Measurements from ENCODE around the gene AHI1. TPM values are rescaled to one million over a fixed set of nuclear protein-coding genes. Genes with fewer than 3 reads are reported as not detected.
A peak's percentile ranks its signal among the peaks of the same experiment; 100 is the strongest.

The AHI1 gene
- total RNA-seq, 2 donors from 2014 or later, result 18.0 to 37.9 TPM

DNA sequence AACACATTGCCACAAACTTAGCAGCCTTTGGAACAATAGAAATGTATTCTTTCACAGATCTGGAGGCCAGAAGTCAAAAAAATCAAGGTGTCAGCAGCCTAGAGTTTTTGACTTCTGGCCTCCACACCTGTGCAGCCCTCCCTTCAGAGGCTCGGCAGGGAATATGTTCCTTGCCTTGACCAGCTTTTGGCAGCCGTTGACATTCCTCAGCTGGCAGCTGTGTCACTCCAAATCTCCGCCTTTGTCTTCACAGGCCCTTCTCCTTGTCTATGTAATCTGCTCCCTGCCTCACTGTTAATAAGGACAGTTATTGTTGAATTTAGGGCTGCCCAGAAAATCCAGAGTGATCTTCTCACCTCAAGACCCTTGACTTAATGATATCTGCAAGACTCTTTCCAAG is 17.2 kb upstream of the AHI1 start:
- Histone ChIP-seq H3K27ac (no peak overlapping the region), H3K36me3 (no peaks in the 10 kb centered on the region), H3K9me3 (no peaks in the 10 kb centered on the region), H3K27me3 (replicated peaks; ENCODE audit: insufficient read depth) (no peaks in the 10 kb centered on the region), H3K4me1 (replicated peaks) (no peaks in the 10 kb centered on the region), H3K4me3 (no peak overlapping the region)
- intact Hi-C loops (cut with DNase I), result no loop called here
- DNase-seq (ENCODE audit: low spot score), result no peak
- WGBS, result 56% methylated on average over 3 of the region's 3 CpGs
- TF ChIP-seq, protein P1, sequence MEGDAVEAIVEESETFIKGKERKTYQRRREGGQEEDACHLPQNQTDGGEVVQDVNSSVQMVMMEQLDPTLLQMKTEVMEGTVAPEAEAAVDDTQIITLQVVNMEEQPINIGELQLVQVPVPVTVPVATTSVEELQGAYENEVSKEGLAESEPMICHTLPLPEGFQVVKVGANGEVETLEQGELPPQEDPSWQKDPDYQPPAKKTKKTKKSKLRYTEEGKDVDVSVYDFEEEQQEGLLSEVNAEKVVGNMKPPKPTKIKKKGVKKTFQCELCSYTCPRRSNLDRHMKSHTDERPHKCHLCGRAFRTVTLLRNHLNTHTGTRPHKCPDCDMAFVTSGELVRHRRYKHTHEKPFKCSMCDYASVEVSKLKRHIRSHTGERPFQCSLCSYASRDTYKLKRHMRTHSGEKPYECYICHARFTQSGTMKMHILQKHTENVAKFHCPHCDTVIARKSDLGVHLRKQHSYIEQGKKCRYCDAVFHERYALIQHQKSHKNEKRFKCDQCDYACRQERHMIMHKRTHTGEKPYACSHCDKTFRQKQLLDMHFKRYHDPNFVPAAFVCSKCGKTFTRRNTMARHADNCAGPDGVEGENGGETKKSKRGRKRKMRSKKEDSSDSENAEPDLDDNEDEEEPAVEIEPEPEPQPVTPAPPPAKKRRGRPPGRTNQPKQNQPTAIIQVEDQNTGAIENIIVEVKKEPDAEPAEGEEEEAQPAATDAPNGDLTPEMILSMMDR (IDR thresholded peaks at IDR 0.05), result no peak
- TF ChIP-seq POLR2A (IDR thresholded peaks at IDR 0.05) (no peak), POLR2AphosphoS5 (IDR thresholded peaks at IDR 0.05) (no peak)

DNA sequence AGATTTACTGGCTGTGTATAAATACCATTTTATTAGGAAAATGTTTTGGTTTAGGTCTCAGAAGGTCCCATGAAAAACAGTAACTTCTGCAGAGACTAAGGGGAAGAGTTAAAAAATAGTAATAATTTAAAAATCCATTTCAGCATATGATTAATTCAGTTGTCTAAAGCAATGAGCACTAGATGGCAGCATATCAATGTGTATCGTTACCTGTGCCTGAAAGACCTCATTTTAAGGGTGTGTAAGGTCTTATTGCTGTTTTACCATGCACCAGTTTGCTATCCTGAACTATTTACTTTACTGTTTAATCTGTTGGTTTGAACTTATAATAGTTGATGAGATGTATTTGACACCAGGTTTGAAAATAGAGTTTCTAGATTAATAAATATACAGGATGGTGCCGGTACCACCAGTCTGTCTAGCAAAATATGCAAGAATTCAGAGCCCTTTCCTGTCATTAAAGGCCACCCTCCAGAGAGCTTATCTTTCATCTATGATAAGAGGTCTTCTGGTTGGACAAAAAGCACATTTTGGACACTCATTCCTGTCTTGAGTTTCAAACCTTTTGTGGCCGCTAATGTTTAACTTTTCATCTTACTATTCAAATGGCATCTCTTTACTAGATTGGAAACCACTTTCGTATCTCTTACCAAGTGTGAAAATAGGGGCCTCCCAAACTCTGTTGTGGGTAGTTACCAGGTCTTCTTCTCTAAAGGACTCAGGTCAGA is 8.9 kb upstream of the AHI1 start:
- DNase-seq (ENCODE audit: low spot score), result peak; percentile 25
- TF ChIP-seq, protein P1 (IDR thresholded peaks at IDR 0.05), result peak; percentile 25 to 77 (median 56)
- TF ChIP-seq POLR2AphosphoS5 (IDR thresholded peaks at IDR 0.05) (peak; percentile 34), POLR2A (IDR thresholded peaks at IDR 0.05) (no peak)
- Histone ChIP-seq H3K4me1 (replicated peaks) (no peaks in the 10 kb centered on the region), H3K27ac (peak overlapping the region; percentile 10 to 37), H3K9me3 (no peaks in the 10 kb centered on the region), H3K27me3 (replicated peaks; ENCODE audit: insufficient read depth) (no peaks in the 10 kb centered on the region), H3K4me3 (no peak overlapping the region), H3K36me3 (no peaks in the 10 kb centered on the region)
- WGBS, result 64% methylated on average over 4 of the region's 4 CpGs
- intact Hi-C loops (cut with DNase I), result loop anchor here (5.0 kb wide), 1 partner anchor 811 kb away; no protein-coding TSS in a partner anchor

DNA sequence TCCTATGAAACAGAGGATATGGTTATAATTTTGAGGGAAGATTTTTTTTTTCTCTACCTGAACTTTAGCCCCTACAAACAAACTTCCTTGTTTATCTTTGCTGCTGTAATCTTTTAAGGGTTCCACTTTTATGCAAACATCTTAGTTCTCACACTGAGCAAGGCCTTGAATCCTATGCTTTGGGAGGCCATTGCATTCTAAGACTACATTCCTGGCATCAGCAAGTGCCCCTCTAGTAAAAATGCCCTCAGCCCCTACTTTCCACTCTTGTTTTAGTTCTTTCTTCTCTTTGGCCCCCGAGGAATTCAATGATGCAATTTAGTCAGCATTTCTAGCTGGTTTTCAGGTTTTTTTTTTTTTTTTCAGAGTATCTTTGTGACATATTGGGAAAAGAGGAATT is 8.1 kb upstream of the AHI1 start:
- no peaks in the 10 kb centered on the region for H3K36me3 ChIP-seq
- H3K27me3 ChIP-seq (replicated peaks; ENCODE audit: insufficient read depth), result no peaks in the 10 kb centered on the region
- no peak for DNase-seq (ENCODE audit: low spot score)
- WGBS, result 24% methylated on average over 1 of the region's 1 CpG
- peak overlapping the region; percentile 10 to 37 for H3K27ac ChIP-seq
- no peak for TF ChIP-seq POLR2AphosphoS5 (IDR thresholded peaks at IDR 0.05)
- no peak for TF ChIP-seq POLR2A (IDR thresholded peaks at IDR 0.05)
- TF ChIP-seq, protein P1 (IDR thresholded peaks at IDR 0.05), result no peak
- no peaks in the 10 kb centered on the region for H3K9me3 ChIP-seq
- intact Hi-C loops (cut with DNase I), result loop anchor here (5.0 kb wide), 1 partner anchor 812 kb away; no protein-coding TSS in a partner anchor
- H3K4me1 ChIP-seq (replicated peaks), result no peaks in the 10 kb centered on the region
- no peak overlapping the region for H3K4me3 ChIP-seq

DNA sequence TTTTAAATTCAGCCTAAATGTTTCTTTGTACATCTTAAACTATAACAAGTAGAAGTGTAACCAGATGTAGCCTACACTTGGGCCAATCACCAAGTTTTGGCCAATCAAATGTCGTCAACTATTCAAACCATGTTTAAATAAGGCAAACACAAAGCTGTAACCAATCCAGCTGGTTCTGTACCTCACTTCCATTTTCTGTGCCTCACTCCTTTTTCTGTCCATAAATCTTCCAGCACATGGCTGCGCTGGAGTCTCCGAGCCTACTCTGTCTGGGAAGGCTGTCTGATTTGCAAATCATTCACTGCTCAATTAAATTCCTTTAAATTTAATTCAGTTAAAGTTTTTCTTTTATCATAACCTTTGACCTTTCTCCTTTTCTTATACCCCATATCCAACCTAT is 7.7 kb upstream of the AHI1 start:
- H3K36me3 ChIP-seq, result no peaks in the 10 kb centered on the region
- WGBS, result 70% methylated on average over 3 of the region's 3 CpGs
- H3K27ac ChIP-seq, result peak overlapping the region; percentile 10 to 37
- no peak overlapping the region for H3K4me3 ChIP-seq
- H3K27me3 ChIP-seq (replicated peaks; ENCODE audit: insufficient read depth), result no peaks in the 10 kb centered on the region
- H3K9me3 ChIP-seq, result no peaks in the 10 kb centered on the region
- TF ChIP-seq POLR2A (IDR thresholded peaks at IDR 0.05) (no peak), POLR2AphosphoS5 (IDR thresholded peaks at IDR 0.05) (no peak)
- TF ChIP-seq, protein P1 (IDR thresholded peaks at IDR 0.05), result no peak
- no peaks in the 10 kb centered on the region for H3K4me1 ChIP-seq (replicated peaks)
- DNase-seq (ENCODE audit: low spot score), result no peak
- intact Hi-C loops (cut with DNase I), result loop anchor here (5.0 kb wide), 1 partner anchor 812 kb away; no protein-coding TSS in a partner anchor

DNA sequence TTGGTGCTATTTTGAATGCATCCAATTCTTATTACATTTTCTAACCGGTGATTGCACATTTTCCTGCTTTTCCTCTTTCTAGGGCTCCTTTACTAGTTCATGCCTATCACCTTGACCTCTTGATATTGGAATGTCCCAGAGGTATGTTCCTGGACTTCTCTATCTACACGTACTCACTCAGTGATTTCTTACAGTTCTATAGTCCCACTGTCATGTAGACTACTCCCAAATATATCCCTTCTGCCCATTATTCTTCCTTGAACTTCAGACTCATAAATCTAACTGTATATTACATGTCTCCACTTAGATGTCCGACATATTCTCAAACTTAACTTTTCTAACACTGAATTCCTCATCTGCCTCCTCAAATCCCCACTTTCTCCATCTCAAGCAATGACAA is 7.2 kb upstream of the AHI1 start:
- TF ChIP-seq, protein P1 (IDR thresholded peaks at IDR 0.05), result no peak
- TF ChIP-seq POLR2AphosphoS5 (IDR thresholded peaks at IDR 0.05), result no peak
- no peak for TF ChIP-seq POLR2A (IDR thresholded peaks at IDR 0.05)
- no peaks in the 10 kb centered on the region for H3K9me3 ChIP-seq
- intact Hi-C loops (cut with DNase I), result loop anchor here (5.0 kb wide), 1 partner anchor 813 kb away; no protein-coding TSS in a partner anchor
- H3K27ac ChIP-seq, result peak overlapping the region; percentile 10 to 37
- no peaks in the 10 kb centered on the region for H3K36me3 ChIP-seq
- DNase-seq (ENCODE audit: low spot score), result no peak
- no peaks in the 10 kb centered on the region for H3K4me1 ChIP-seq (replicated peaks)
- H3K27me3 ChIP-seq (replicated peaks; ENCODE audit: insufficient read depth), result no peaks in the 10 kb centered on the region
- 92% methylated on average over 3 of the region's 3 CpGs for WGBS
- no peak overlapping the region for H3K4me3 ChIP-seq
